Parathyroid adenoma (tissue), 2 donors: ENCODE results near the gene LRRC4C.

ENCODE experiments used
- H2AFZ ChIP-seq: fragments of 300-600 bp; sonication (generic); one replicate; pipeline ENCODE4 v1.7.0; 2017; ENCODE audit warnings: antibody characterized with exemption, mild to moderate bottlenecking
- H3K27ac ChIP-seq: fragments of 300-600 bp; sonication (generic); one replicate; pipeline ENCODE4 v1.7.0; 2017
- H3K27me3 ChIP-seq: fragments of 300-600 bp; sonication (generic); one replicate; pipeline ENCODE4 v1.7.0; 2017; ENCODE audit warnings: low read length; ENCODE audit not compliant: control insufficient read depth, insufficient read depth
- H3K36me3 ChIP-seq: fragments of 300-600 bp; sonication (generic); one replicate; pipeline ENCODE4 v1.7.0; 2017; ENCODE audit warnings: low read length; ENCODE audit not compliant: control insufficient read depth, insufficient read depth
- H3K4me1 ChIP-seq: fragments of 300-600 bp; sonication (generic); one replicate; pipeline ENCODE4 v1.7.0; 2017; ENCODE audit warnings: control low read depth
- H3K4me2 ChIP-seq: fragments of 300-600 bp; sonication (generic); one replicate; pipeline ENCODE4 v1.7.0; 2017; ENCODE audit warnings: low read length
- H3K4me3 ChIP-seq: fragments of 300-600 bp; sonication (generic); one replicate; pipeline ENCODE4 v1.7.0; 2017; ENCODE audit warnings: low read depth, low read length
- H3K79me2 ChIP-seq: fragments of 300-600 bp; sonication (generic); one replicate; pipeline ENCODE4 v1.7.0; 2017; ENCODE audit warnings: control low read depth
- H3K9ac ChIP-seq: fragments of 300-600 bp; sonication (generic); one replicate; pipeline ENCODE4 v1.7.0; 2017; ENCODE audit warnings: mild to moderate bottlenecking
- H3K9me3 ChIP-seq: fragments of 300-600 bp; sonication (generic); one replicate; pipeline ENCODE4 v1.7.0; 2017; ENCODE audit warnings: low read length; ENCODE audit not compliant: control insufficient read depth
- TF ChIP-seq, protein P1 (sequence below): fragments of 300-600 bp; sonication (generic); IDR thresholded peaks from one replicate; pipeline ENCODE4 v1.7.0; 2017; ENCODE audit warnings: antibody characterized with exemption, mild to moderate bottlenecking
- donor health status: primary hyperparathyroidism.

The LRRC4C gene

GRCh38 chr11:40573254-40573891, 886.1 kb downstream of the LRRC4C start:
- TF ChIP-seq, protein P1, sequence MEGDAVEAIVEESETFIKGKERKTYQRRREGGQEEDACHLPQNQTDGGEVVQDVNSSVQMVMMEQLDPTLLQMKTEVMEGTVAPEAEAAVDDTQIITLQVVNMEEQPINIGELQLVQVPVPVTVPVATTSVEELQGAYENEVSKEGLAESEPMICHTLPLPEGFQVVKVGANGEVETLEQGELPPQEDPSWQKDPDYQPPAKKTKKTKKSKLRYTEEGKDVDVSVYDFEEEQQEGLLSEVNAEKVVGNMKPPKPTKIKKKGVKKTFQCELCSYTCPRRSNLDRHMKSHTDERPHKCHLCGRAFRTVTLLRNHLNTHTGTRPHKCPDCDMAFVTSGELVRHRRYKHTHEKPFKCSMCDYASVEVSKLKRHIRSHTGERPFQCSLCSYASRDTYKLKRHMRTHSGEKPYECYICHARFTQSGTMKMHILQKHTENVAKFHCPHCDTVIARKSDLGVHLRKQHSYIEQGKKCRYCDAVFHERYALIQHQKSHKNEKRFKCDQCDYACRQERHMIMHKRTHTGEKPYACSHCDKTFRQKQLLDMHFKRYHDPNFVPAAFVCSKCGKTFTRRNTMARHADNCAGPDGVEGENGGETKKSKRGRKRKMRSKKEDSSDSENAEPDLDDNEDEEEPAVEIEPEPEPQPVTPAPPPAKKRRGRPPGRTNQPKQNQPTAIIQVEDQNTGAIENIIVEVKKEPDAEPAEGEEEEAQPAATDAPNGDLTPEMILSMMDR = no peak
- no peak overlapping the region for H3K4me3 ChIP-seq
- H3K4me1 ChIP-seq = no peaks in the 10 kb centered on the region
- H3K79me2 ChIP-seq = no peaks in the 10 kb centered on the region
- H3K27me3 ChIP-seq = no peaks in the 10 kb centered on the region
- no peak overlapping the region for H2AFZ ChIP-seq
- H3K27ac ChIP-seq = no peak overlapping the region
- no peaks in the 10 kb centered on the region for H3K36me3 ChIP-seq
- no peak overlapping the region for H3K4me2 ChIP-seq
- no peaks in the 10 kb centered on the region for H3K9me3 ChIP-seq
- H3K9ac ChIP-seq = no peak overlapping the region

DNA sequence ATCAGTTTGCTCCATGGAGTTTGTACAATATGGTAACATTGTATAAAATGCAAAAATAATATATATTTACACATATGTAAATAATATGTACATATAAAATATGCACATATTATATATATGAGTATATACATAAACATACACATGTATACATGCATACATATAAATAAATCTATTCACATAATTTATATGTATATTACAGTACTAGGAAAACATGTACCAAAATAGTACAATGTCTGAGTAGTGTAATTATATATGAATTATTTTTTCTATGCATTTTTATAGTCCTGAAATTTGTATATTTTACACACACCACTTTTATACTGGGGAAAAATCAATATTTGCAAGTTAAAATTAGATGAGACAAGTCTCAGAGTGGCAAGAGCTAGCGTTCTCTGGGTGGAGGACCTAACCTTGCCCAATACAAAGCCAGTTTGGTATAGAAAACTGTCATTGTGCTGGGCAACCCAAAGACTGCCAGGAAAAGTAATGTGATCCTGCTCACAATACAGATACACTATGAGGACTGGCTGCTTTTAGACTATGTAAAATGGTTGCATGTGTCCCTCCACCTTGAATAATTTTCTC, 889.4 kb downstream of the LRRC4C start:
- no peak overlapping the region for H3K4me2 ChIP-seq
- no peaks in the 10 kb centered on the region for H3K36me3 ChIP-seq
- H3K4me3 ChIP-seq = no peak overlapping the region
- H3K27me3 ChIP-seq = no peaks in the 10 kb centered on the region
- H3K4me1 ChIP-seq = no peaks in the 10 kb centered on the region
- no peak overlapping the region for H3K9ac ChIP-seq
- H2AFZ ChIP-seq = no peak overlapping the region
- H3K27ac ChIP-seq = no peak overlapping the region
- H3K9me3 ChIP-seq = no peaks in the 10 kb centered on the region
- TF ChIP-seq, protein P1 = no peak
- H3K79me2 ChIP-seq = no peaks in the 10 kb centered on the region

- no peak overlapping the region for H3K4me3 ChIP-seq
- no peaks in the 10 kb centered on the region for H3K36me3 ChIP-seq
- no peak overlapping the region for H3K9ac ChIP-seq
- no peak overlapping the region for H3K27ac ChIP-seq
- no peaks in the 10 kb centered on the region for H3K79me2 ChIP-seq
- H3K9me3 ChIP-seq = no peaks in the 10 kb centered on the region
- TF ChIP-seq, protein P1 = no peak
- no peak overlapping the region for H3K4me2 ChIP-seq
- H2AFZ ChIP-seq = no peak overlapping the region
- H3K4me1 ChIP-seq = no peaks in the 10 kb centered on the region
- no peaks in the 10 kb centered on the region for H3K27me3 ChIP-seq
Measured at GRCh38 chr11:40567392-40567791, 892.1 kb downstream of the LRRC4C start.

GRCh38 chr11:40544162-40544561, 915.3 kb downstream of the LRRC4C start:
- Histone ChIP-seq H3K4me3 (no peak overlapping the region), H3K9ac (no peak overlapping the region), H3K4me2 (no peak overlapping the region), H3K27ac (no peak overlapping the region), H2AFZ (no peak overlapping the region), H3K79me2 (no peaks in the 10 kb centered on the region), H3K27me3 (no peaks in the 10 kb centered on the region), H3K9me3 (no peaks in the 10 kb centered on the region), H3K36me3 (no peaks in the 10 kb centered on the region), H3K4me1 (no peaks in the 10 kb centered on the region)
- TF ChIP-seq, protein P1 = no peak

- no peak overlapping the region for H3K9ac ChIP-seq
- H3K4me3 ChIP-seq = no peak overlapping the region
- no peaks in the 10 kb centered on the region for H3K9me3 ChIP-seq
- no peaks in the 10 kb centered on the region for H3K36me3 ChIP-seq
- H3K79me2 ChIP-seq = no peaks in the 10 kb centered on the region
- H3K4me2 ChIP-seq = no peak overlapping the region
- H3K27me3 ChIP-seq = no peaks in the 10 kb centered on the region
- H2AFZ ChIP-seq = no peak overlapping the region
- TF ChIP-seq, protein P1 = no peak
- no peak overlapping the region for H3K27ac ChIP-seq
- no peaks in the 10 kb centered on the region for H3K4me1 ChIP-seq
Measured at GRCh38 chr11:40542821-40543220, 916.6 kb downstream of the LRRC4C start.
